ENCODE data around the gene PARVB.

GRCh38 chr22:44200855-44201550 is 176.9 kb downstream of the PARVB start:
- TF ChIP-seq CTCF (IDR thresholded peaks at IDR 0.05) (no peak), POLR2A (IDR thresholded peaks at IDR 0.05) (no peak)
